T-helper 22 cell (primary cell): ENCODE results near the gene VWA3B.

ENCODE experiments used
- DNase-seq: peaks from one replicate; pipeline ENCODE4 v3.0.0-alpha.2; 2020; ENCODE audit warnings: low read depth

VWA3B gene

DNA sequence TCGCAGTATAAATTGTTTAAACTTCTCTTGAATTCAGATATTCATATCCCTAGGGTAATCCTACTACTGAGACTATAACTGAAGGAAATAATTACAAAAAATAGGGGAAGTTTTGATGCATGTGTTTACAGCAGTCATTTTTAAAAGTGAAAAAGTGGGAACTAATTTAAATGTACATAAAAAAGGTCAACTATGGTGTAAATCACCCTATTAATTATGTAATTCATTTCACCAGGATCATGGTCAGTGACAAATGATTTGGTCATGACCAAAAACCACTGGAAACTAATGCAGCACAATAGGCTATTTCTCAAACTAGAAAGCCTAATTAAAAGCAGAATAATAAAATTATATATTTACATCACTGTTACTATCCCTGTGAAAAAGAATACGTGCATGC is 254.3 kb downstream of the VWA3B start:
- no peak for DNase-seq

DNA sequence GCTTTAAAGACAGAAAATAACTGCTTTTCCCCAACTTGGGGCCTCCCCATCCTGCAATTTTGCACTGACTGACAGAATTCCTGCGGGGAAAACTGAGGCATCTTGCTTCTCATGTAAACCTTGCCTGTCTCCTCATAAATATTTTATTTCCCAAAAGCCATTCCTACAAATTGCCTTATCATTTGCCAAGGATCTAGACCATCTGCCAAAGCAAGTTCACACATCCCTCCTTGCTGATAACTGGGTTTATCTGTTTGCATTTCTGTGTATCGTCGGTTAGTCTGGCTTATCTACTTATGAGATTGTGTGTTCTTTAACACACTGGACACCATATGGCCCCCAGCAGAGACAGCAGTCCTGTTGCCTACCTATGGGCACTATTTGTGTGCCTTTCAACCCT is 256.3 kb downstream of the VWA3B start:
- no peak for DNase-seq

DNA sequence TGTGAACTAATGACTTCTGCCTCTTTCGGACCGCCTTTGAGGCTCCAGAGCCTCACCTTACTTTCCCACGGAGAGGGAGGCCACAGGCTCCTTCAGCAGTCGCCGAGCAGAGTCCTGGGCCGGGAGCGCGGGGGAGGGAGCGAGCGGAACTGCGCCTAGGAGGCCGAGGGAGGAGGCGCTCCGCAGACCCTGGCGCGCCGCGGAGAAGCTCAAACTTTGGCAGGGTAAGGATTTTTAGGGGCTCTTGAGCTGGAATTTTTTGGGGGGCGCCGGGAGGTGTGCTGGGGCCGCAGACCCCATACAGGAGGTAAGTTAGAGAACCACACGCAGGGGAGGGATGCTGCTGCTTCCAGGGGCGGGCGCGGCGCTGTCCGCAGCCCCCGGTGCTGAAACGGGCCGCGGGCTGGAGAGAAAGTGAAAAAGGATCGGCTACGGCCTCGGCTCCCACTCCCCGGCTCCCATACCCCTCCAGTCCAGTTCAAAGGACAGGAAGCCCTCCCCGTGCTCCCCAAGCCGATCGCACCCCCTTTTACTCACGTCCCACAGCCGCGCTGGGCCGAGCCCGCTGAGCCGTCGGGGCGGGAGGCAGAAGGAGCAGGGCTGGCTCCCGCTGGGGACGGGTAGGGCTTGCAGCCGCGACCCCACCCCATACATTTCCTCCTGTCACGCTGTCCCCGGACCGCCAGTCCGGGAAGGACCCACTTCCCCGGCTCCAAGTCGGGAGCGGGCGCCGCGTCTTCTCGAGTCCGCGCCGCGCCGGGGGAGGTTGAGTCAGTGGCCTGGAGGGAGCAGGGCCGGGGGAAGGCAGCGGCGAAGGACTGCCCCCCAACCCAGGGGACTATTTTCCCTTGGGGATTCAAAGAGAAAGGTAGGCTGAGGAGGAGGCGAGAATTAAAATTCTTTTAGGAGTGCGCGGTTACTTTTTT is 259.6 kb downstream of the VWA3B start, which contains the start of gene CNGA3:
Gene CNGA3, plus strand, starts transcription at position 146 of the 926 bp plus-strand sequence. CDS start 23,520 bp downstream, outside the sequence.
- DNase-seq: no peak

DNA sequence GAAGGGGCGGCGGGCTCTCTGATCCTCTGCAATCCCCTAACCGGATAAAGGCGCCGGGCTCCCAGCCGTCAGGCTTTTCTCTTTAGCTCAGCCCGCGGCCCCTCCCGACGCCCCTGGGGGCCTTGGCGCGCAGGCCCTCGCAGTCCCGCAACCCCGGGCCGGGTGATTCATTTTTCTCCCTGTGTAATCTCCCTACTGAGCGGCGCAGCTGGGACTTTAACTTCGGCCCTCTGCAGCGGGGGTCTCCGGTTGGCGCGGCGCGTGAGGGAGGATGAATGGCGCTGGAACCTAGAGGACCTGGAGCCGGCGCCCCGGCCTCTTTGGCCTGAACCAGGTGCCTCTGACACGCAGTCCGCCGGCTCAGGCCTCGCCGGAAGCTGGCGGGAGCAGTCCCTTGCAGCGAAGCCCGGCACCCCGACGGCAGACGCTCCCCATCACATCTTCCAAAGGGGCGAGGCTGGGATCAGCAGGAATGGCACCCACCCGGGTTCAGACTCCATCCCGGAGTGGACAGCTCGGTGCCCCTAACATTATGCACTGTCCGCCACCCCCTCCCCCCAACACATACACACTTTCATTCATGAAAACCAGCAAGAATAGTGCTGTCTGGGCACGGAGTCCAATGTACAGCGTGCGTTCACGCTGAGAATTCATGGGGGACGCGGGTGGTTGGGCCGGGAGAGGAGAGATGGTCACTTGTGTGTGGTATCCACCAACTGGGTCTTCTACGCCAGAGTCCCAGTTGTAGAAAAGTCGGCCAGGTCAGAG is 260.5 kb downstream of the VWA3B start:
- no peak for DNase-seq

DNA sequence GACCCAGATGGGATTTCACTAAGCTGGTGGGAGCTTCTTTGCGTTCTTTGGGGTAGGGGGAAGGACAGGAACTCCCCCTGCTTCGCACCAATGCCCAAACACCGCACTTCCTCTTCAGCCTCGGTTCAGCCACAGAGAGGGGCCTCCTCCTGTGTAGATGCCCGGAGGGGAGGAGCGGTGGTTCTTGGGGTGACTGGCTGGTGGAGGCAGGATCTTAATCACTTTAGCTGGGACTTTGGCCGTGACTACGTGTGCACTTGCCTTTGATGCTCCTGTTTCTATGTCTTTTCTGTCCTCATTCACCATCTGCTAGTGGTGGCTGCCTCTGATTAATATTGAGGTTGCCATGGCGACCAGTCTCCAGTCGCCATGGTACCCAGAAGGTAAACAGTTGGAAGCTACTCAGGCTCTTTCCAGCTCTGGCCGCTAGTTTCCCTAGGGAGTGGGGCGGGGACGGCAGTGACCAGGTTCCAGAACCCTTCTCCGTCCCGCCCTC is 261.1 kb downstream of the VWA3B start:
- DNase-seq: no peak

DNA sequence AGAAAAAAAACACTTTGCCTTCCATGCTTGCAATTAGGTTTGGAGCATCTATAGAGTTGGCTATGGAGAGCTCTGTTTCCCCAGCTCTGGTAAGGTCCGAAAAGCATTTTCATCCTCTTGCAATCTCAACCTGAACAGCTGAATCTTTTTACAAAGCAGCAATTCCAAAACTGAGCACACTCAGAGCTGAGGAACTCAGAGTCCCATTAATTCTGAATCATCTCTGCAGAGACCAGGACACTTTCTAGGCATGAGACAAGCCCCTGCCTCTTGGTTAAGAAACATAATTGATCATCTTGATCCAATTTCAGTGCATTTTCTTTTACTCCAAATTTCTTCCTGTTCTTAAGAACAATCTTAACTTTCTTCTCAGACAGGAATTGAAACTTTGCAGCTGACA is 263.4 kb downstream of the VWA3B start:
- DNase-seq: no peak

DNA sequence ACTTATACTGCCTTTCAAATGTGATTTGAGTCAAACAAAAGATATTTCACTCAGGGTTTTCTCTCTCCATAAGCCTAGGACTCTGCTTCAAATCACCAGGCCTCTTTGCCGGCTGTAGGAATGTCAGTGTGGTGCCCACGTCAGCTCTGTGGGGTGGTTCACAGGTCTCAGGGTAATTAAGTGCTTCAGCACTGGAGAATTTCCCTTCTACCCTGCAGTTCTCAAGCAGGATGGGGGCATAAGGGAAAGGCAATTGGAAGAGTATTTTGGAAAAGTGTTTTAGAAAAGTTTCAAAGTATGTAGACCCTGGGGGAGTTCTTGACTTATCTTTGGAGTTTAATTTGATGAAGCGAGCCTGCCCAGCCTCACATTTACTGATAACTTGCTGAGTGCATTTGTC is 268.9 kb downstream of the VWA3B start:
- no peak for DNase-seq

DNA sequence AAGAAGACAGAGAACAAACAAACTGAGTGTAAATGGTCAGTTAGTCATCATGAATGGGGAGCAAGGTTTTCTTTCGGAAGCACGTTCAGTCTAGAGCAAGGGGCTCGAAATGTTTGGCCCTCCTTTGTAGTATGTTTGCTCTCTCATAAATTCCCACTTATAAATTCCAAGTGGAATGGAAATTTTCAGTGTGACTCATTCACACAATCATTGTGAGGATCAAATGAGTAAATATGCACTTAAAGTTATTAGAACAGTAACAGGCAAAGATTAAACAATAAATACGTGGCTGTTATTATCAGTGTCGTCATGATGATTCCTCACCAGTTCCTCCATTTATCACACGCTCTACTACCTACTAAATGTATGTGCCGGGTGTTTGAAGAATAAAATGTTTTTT is 269.8 kb downstream of the VWA3B start:
- DNase-seq: no peak

DNA sequence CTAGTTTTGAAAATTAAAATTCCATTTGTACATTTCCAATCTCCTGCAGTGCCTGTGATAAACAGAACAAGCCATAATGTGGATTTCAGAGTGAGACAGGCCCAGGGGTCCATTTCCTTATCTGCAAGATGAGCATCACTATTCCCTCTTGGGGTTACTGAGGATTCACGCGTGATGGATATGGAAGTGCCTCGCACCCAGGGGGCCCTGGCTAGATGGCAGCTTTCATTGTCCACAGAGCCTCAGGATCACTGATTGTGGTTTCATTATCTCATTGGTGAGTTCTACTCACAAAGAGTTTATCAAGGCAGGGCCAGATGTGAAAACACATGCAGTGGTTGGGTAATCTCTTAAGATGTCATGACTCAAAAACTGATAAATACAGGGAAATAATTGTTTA is 270.9 kb downstream of the VWA3B start:
- no peak for DNase-seq

DNA sequence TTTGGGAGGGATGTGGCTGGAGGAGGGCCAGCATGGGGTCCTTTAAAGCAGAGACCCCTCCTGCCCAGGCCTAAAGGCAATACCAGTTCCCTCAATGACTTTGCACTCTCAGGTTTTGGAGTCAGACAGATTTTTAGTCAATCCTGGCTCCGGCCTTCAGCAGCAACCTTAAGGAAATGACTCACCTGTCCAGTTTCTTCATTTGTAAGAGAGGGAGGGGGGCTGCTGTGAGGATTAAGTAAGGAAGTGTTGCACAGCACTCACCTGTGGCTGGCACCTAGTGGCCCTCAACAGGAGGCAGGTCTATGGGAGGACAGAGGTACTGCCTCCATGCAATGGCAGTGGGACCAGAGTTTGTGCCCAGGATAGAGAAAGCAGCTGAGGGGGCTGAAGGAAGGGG is 273.0 kb downstream of the VWA3B start:
- no peak for DNase-seq
